Upper lobe of left lung (tissue), 4 donors: Measurements from ENCODE around the gene SMYD3.

ENCODE experiments used
- EP300 ChIP-seq, 4 donors: sonication (generic); formaldehyde crosslinking; IDR thresholded peaks; one replicate each; pipeline ENCODE4 v1.5.1; 2017; ENCODE audit warnings: antibody characterized with exemption in 4 of 4, control low read depth in 2 of 4
- POLR2A ChIP-seq, 4 donors: fragments of 450-650 bp; IDR thresholded peaks; one replicate each; pipeline ENCODE4 v1.5.1; 2016 to 2017; ENCODE audit warnings: antibody characterized with exemption in 4 of 4, mild to moderate bottlenecking in 2 of 4
- POLR2AphosphoS5 ChIP-seq, 2 donors: sonication (generic); formaldehyde crosslinking; IDR thresholded peaks; one replicate each; pipeline ENCODE4 v1.5.1; 2017; ENCODE audit warnings: antibody characterized with exemption in 2 of 2
- TF ChIP-seq, protein P1 (sequence below), 6 experiments: fragments of 450-650 bp in 4 of 6; fragments of 200-600 bp in 2 of 6; sonication (generic) in 2 of 6; IDR thresholded peaks; one replicate each; pipeline ENCODE4 v1.5.1; 2016 to 2019; ENCODE audit warnings: antibody characterized with exemption in 6 of 6

DNA sequence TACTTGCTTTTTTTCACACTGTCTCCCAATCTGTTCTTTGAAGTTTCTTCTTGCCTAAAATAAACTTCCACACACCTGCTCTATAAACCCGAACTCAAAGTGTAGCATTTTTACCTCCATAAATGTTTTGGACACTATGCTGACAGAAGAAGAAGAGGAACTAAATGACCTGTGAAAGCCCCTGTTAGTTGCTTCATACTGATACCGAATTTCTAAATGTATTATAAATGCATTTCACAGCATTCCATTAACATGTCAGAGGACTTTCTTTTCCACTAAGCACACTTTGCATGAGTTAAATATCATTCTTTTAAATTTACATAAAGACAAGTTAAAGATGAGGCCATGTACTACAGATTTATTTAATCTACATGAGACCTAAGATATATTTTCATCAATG is 281.0 kb downstream of the SMYD3 start:
- TF ChIP-seq POLR2A (IDR thresholded peaks at IDR 0.05) (no peak), EP300 (IDR thresholded peaks at IDR 0.05) (no peak), POLR2AphosphoS5 (IDR thresholded peaks at IDR 0.05) (no peak)
- TF ChIP-seq, protein P1, sequence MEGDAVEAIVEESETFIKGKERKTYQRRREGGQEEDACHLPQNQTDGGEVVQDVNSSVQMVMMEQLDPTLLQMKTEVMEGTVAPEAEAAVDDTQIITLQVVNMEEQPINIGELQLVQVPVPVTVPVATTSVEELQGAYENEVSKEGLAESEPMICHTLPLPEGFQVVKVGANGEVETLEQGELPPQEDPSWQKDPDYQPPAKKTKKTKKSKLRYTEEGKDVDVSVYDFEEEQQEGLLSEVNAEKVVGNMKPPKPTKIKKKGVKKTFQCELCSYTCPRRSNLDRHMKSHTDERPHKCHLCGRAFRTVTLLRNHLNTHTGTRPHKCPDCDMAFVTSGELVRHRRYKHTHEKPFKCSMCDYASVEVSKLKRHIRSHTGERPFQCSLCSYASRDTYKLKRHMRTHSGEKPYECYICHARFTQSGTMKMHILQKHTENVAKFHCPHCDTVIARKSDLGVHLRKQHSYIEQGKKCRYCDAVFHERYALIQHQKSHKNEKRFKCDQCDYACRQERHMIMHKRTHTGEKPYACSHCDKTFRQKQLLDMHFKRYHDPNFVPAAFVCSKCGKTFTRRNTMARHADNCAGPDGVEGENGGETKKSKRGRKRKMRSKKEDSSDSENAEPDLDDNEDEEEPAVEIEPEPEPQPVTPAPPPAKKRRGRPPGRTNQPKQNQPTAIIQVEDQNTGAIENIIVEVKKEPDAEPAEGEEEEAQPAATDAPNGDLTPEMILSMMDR (IDR thresholded peaks at IDR 0.05), result no peak
